ENCODE data around the gene MATR3.

GRCh38 chr5:139294374-139295165 is 1.0 kb downstream of the MATR3 start:
- TF ChIP-seq CTCF (IDR thresholded peaks at IDR 0.05) (peak in 1 of 7 experiments; percentile 7), POLR2A (IDR thresholded peaks at IDR 0.05) (no peak), POLR2AphosphoS5 (IDR thresholded peaks at IDR 0.05) (peak in 2 of 3 donors; percentile 18 to 22), EP300 (IDR thresholded peaks at IDR 0.05) (no peak)
